ENCODE measurements around the gene RPEL1.
"Not testable (repeated sequence)": the region's sequence is repeated elsewhere in the genome, so short reads cannot be mapped to it uniquely, and the experiment has no call there.

Gene RPEL1

GRCh38 chr10:103232772-103233488 is 12.8 kb upstream of the RPEL1 start:
- in situ Hi-C loops (cut with MboI; ENCODE audit: low sequenced_read_pairs), result no loop called here

GRCh38 chr10:103235775-103236174 is 9.9 kb upstream of the RPEL1 start:
- in situ Hi-C loops (cut with MboI; ENCODE audit: low sequenced_read_pairs), result no loop called here

- in situ Hi-C loops (cut with MboI; ENCODE audit: low sequenced_read_pairs), result no loop called here
These were observed 7.0 kb upstream of the RPEL1 start for GRCh38 chr10:103238506-103239252.

GRCh38 chr10:103241262-103242011 is 4.2 kb upstream of the RPEL1 start:
- in situ Hi-C loops (cut with MboI; ENCODE audit: low sequenced_read_pairs), result loop anchor here (10.0 kb wide), 1 partner anchor 327 kb away; the partner anchor contains the start of gene CNNM2

- in situ Hi-C loops (cut with MboI; ENCODE audit: low sequenced_read_pairs), result loop anchor here (10.0 kb wide), 1 partner anchor 330 kb away; the partner anchor contains the start of gene CNNM2
These were observed 918 bp upstream of the RPEL1 start for GRCh38 chr10:103244666-103245271.

- in situ Hi-C loops (cut with MboI; ENCODE audit: low sequenced_read_pairs), result loop anchor here (10.0 kb wide), 1 partner anchor 332 kb away; the partner anchor contains the start of gene CNNM2
These were observed 637 bp downstream of the RPEL1 start for GRCh38 chr10:103246324-103246723.

GRCh38 chr10:103254113-103254512 is 8.4 kb downstream of the RPEL1 start:
- in situ Hi-C loops (cut with MboI; ENCODE audit: low sequenced_read_pairs), result no loop called here

- in situ Hi-C loops (cut with MboI; ENCODE audit: low sequenced_read_pairs), result no loop called here
These were observed 9.0 kb downstream of the RPEL1 start for GRCh38 chr10:103254538-103255325.

- in situ Hi-C loops (cut with MboI; ENCODE audit: low sequenced_read_pairs), result no loop called here
These were observed 10.9 kb downstream of the RPEL1 start for GRCh38 chr10:103256613-103257012.

- in situ Hi-C loops (cut with MboI; ENCODE audit: low sequenced_read_pairs), result no loop called here
These were observed 12.1 kb downstream of the RPEL1 start for GRCh38 chr10:103257812-103258211.

- in situ Hi-C loops (cut with MboI; ENCODE audit: low sequenced_read_pairs), result not testable (repeated sequence)
These were observed 13.2 kb downstream of the RPEL1 start for GRCh38 chr10:103258928-103259327.

GRCh38 chr10:103259989-103260388 is 14.3 kb downstream of the RPEL1 start:
- in situ Hi-C loops (cut with MboI; ENCODE audit: low sequenced_read_pairs), result no loop called here

- in situ Hi-C loops (cut with MboI; ENCODE audit: low sequenced_read_pairs), result no loop called here
These were observed 16.5 kb downstream of the RPEL1 start for GRCh38 chr10:103262229-103262628.

- in situ Hi-C loops (cut with MboI; ENCODE audit: low sequenced_read_pairs), result no loop called here
These were observed 20.1 kb downstream of the RPEL1 start for GRCh38 chr10:103265717-103266329.

GRCh38 chr10:103273041-103273441 is 27.4 kb downstream of the RPEL1 start:
- in situ Hi-C loops (cut with MboI; ENCODE audit: low sequenced_read_pairs), result no loop called here

GRCh38 chr10:103276251-103276895 is 30.7 kb downstream of the RPEL1 start:
- in situ Hi-C loops (cut with MboI; ENCODE audit: low sequenced_read_pairs), result no loop called here

GRCh38 chr10:103276896-103277712 is 31.4 kb downstream of the RPEL1 start, which contains the start of gene INA:
Gene INA (plus strand): TSS chr10:103277138. CDS start chr10:103277212, 74 bp downstream.
- in situ Hi-C loops (cut with MboI; ENCODE audit: low sequenced_read_pairs), result no loop called here

Data from HL-60/S4 treated with phorbol 12-myristate 13-acetate at 8.2 ng/mL for 4 days and 3 days (cell line).